Measurements from ENCODE around the gene RNF166. TPM values are rescaled to one million over a fixed set of nuclear protein-coding genes. Genes with fewer than 3 reads are reported as not detected.
A peak's percentile ranks its signal among the peaks of the same experiment; 100 is the strongest.

Gene RNF166
- total RNA-seq, 2 experiments from 2014 or later = 334 to 355 TPM

GRCh38 chr16:88655053-88655732 lies 51.0 kb downstream of the RNF166 start:
- ATAC-seq (ENCODE audit: poor library complexity) = no peak
- TF ChIP-seq CTCF (IDR thresholded peaks at IDR 0.05) = no peak
- peaks cover 8% of the 10 kb centered on the region for H3K4me1 Mint-ChIP-seq (ENCODE audit: low read depth)
- H3K9me3 Mint-ChIP-seq = no peaks in the 10 kb centered on the region
- H3K4me3 ChIP-seq (ENCODE audit: low read length) = no peak overlapping the region
- H3K27ac Mint-ChIP-seq = peak overlapping the region; percentile 33
- no peak overlapping the region for H3K27ac ChIP-seq (ENCODE audit: low read depth in 1 of 2, low read length in 2 of 2)
- intact Hi-C loops (cut with DNase I, micrococcal nuclease) = no loop called here
- no peaks in the 10 kb centered on the region for H3K27me3 ChIP-seq (ENCODE audit: control insufficient read depth in 1 of 2, insufficient read depth in 2 of 2, low read length in 2 of 2)
- H3K36me3 Mint-ChIP-seq (ENCODE audit: low read depth) = peaks cover 13% of the 10 kb centered on the region
- no peaks in the 10 kb centered on the region for H3K27me3 Mint-ChIP-seq
- DNase-seq = no peak
- peaks cover 16% of the 10 kb centered on the region for H3K36me3 ChIP-seq (ENCODE audit: insufficient read depth, low read length)
- no peaks in the 10 kb centered on the region for H3K9me3 ChIP-seq (ENCODE audit: control insufficient read depth in 1 of 2, insufficient read depth in 1 of 2, low read length in 2 of 2)
- peaks cover 20% of the 10 kb centered on the region for H3K4me1 ChIP-seq (ENCODE audit: insufficient read depth, low read length)
- CTCF ChIA-PET = no interaction called here
- POLR2A ChIA-PET = no interaction called here
- no peak overlapping the region for H3K4me3 Mint-ChIP-seq

- peaks cover 27% of the 10 kb centered on the region for H3K4me1 ChIP-seq (ENCODE audit: insufficient read depth, low read length)
- H3K36me3 ChIP-seq (ENCODE audit: insufficient read depth, low read length) = peaks cover 18% of the 10 kb centered on the region
- H3K27me3 ChIP-seq (ENCODE audit: control insufficient read depth in 1 of 2, insufficient read depth in 2 of 2, low read length in 2 of 2) = no peaks in the 10 kb centered on the region
- intact Hi-C loops (cut with DNase I, micrococcal nuclease) = loop anchor here (5.0 kb wide), 1 partner anchor 33 kb away; the partner anchor contains the start of gene SNAI3 (in 2 of the 2)
- peaks cover 8% of the 10 kb centered on the region for H3K4me1 Mint-ChIP-seq (ENCODE audit: low read depth)
- DNase-seq (peak in 1 of 14 experiments; percentile 17), ATAC-seq (ENCODE audit: poor library complexity) (no peak)
- H3K36me3 Mint-ChIP-seq (ENCODE audit: low read depth) = peaks cover 13% of the 10 kb centered on the region
- TF ChIP-seq CTCF (IDR thresholded peaks at IDR 0.05) = no peak
- H3K27me3 Mint-ChIP-seq = no peaks in the 10 kb centered on the region
- H3K9me3 Mint-ChIP-seq = no peaks in the 10 kb centered on the region
- H3K27ac Mint-ChIP-seq = peak overlapping the region; percentile 33
- POLR2A ChIA-PET = no interaction called here
- CTCF ChIA-PET = no interaction called here
- H3K9me3 ChIP-seq (ENCODE audit: control insufficient read depth in 1 of 2, insufficient read depth in 1 of 2, low read length in 2 of 2) = no peaks in the 10 kb centered on the region
- H3K4me3 Mint-ChIP-seq = peak overlapping the region; percentile 11
- H3K4me3 ChIP-seq (ENCODE audit: low read length) = no peak overlapping the region
- no peak overlapping the region for H3K27ac ChIP-seq (ENCODE audit: low read depth in 1 of 2, low read length in 2 of 2)
Observed at GRCh38 chr16:88654363-88655052, 51.7 kb downstream of the RNF166 start.

- Histone ChIP-seq H3K27me3 (ENCODE audit: control insufficient read depth in 1 of 2, insufficient read depth in 2 of 2, low read length in 2 of 2) (no peaks in the 10 kb centered on the region), H3K4me3 (ENCODE audit: low read length) (no peak overlapping the region), H3K36me3 (ENCODE audit: insufficient read depth, low read length) (peaks cover 23% of the 10 kb centered on the region), H3K4me1 (ENCODE audit: insufficient read depth, low read length) (peaks cover 34% of the 10 kb centered on the region), H3K9me3 (ENCODE audit: control insufficient read depth in 1 of 2, insufficient read depth in 1 of 2, low read length in 2 of 2) (no peaks in the 10 kb centered on the region), H3K27ac (ENCODE audit: low read depth in 1 of 2, low read length in 2 of 2) (no peak overlapping the region)
- CTCF ChIA-PET = no interaction called here
- peak in 2 of 14 experiments; percentile 25 to 48 for DNase-seq
- H3K4me3 Mint-ChIP-seq = peak overlapping the region; percentile 20
- H3K4me1 Mint-ChIP-seq (ENCODE audit: low read depth) = peaks cover 14% of the 10 kb centered on the region
- TF ChIP-seq CTCF (IDR thresholded peaks at IDR 0.05) = no peak
- no peaks in the 10 kb centered on the region for H3K9me3 Mint-ChIP-seq
- ATAC-seq (ENCODE audit: poor library complexity) = no peak
- POLR2A ChIA-PET = interaction anchor here (1.0 to 1.5 kb wide), 2 partner anchors 9 to 10 kb away, joined by 4 read pairs; partner anchors contain the start of gene MVD
- peak overlapping the region; percentile 65 for H3K27ac Mint-ChIP-seq
- intact Hi-C loops (cut with DNase I, micrococcal nuclease) = loop anchor here (5.0 kb wide), 1 partner anchor 34 kb away; the partner anchor contains the start of gene SNAI3 (in 2 of the 2)
- H3K36me3 Mint-ChIP-seq (ENCODE audit: low read depth) = peaks cover 19% of the 10 kb centered on the region
- H3K27me3 Mint-ChIP-seq = no peaks in the 10 kb centered on the region
Observed at GRCh38 chr16:88653596-88654362, 52.4 kb downstream of the RNF166 start.

Measured in CD4-positive, alpha-beta T cell (primary cell).